Tibial nerve (tissue), 4 donors: ENCODE data around the gene LHFPL3. TPM values are rescaled to one million over a fixed set of nuclear protein-coding genes. Genes with fewer than 3 reads are reported as not detected.

Experiments
- DNase-seq, 2 donors: peaks; one replicate each; pipeline ENCODE4 v3.0.0-alpha.2; 2019; ENCODE audit warnings: low spot score in 2 of 2
- H3K27ac ChIP-seq, 4 donors: fragments of 200-600 bp; sonication (generic) in 3 of 4; one replicate each; pipeline ENCODE4 v1.5.1; 2017 to 2019; ENCODE audit warnings: mild to moderate bottlenecking in 1 of 4
- H3K27me3 ChIP-seq, 2 donors: fragments of 200-600 bp; sonication (generic) in 1 of 2; one replicate each; pipeline versions ENCODE4 v1.5.1 to v1.6.0; 2017 to 2019
- H3K36me3 ChIP-seq, 3 donors: fragments of 200-600 bp; sonication (generic); one replicate each; pipeline ENCODE4 v1.5.1; 2018 to 2019
- H3K4me1 ChIP-seq, 4 donors: fragments of 200-600 bp; sonication (generic) in 3 of 4; one replicate each; pipeline ENCODE4 v1.5.1; 2017 to 2019
- H3K4me3 ChIP-seq, 4 donors: fragments of 200-600 bp; sonication (generic) in 3 of 4; one replicate each; pipeline ENCODE4 v1.5.1; 2017 to 2019; ENCODE audit warnings: mild to moderate bottlenecking in 1 of 4, moderate library complexity in 1 of 4
- H3K9me3 ChIP-seq, 4 donors: fragments of 200-600 bp; sonication (generic) in 3 of 4; one replicate each; pipeline ENCODE4 v1.5.1; 2017 to 2019
- CTCF ChIP-seq, 5 experiments: fragments of 200-600 bp in 3 of 5; fragments of 450-650 bp in 2 of 5; sonication (generic) in 3 of 5; IDR thresholded peaks; one replicate each; pipeline ENCODE4 v1.5.1; 2016 to 2019; ENCODE audit warnings: antibody characterized with exemption in 5 of 5, mild to moderate bottlenecking in 3 of 5, moderate library complexity in 2 of 5
- EP300 ChIP-seq, 2 donors: sonication (generic); formaldehyde crosslinking; IDR thresholded peaks; one replicate each; pipeline ENCODE4 v1.6.1; 2017; ENCODE audit warnings: antibody characterized with exemption in 2 of 2, mild to moderate bottlenecking in 1 of 2
- POLR2A ChIP-seq, 2 donors: fragments of 450-650 bp; IDR thresholded peaks; one replicate each; pipeline ENCODE4 v1.6.1; 2017; ENCODE audit warnings: antibody characterized with exemption in 2 of 2, mild to moderate bottlenecking in 2 of 2, moderate library complexity in 2 of 2
- WGBS, 2 donors: methylation state at CpG; one replicate each; pipeline ENCODE4 v1.1.5; 2018; 5-methylcytosine and 5-hydroxymethylcytosine counted together
- total RNA-seq, 4 donors: library from RNA; depleted of rRNA; stranded (reverse); fragments of >200 nt; gene quantifications; one replicate each; pipeline ENCODE4 v1.1.0, GENCODE V29; 2016

The LHFPL3 gene
- total RNA-seq, 4 donors from 2014 or later = not detected

GRCh38 chr7:104317948-104318629 lies 10.3 kb upstream of the LHFPL3 start:
- Histone ChIP-seq H3K9me3 (peaks cover 0 to 30% (median 2%) of the 10 kb centered on the region in 4 donors), H3K4me1 (no peaks in the 10 kb centered on the region), H3K36me3 (no peaks in the 10 kb centered on the region), H3K27me3 (no peaks in the 10 kb centered on the region), H3K27ac (no peak overlapping the region), H3K4me3 (no peak overlapping the region)
- TF ChIP-seq EP300 (IDR thresholded peaks at IDR 0.05) (no peak), POLR2A (IDR thresholded peaks at IDR 0.05) (no peak), CTCF (IDR thresholded peaks at IDR 0.05) (no peak)
- WGBS, 2 donors = 50 to 55% methylated on average over 5 of the region's 5 CpGs
- DNase-seq = no peak

- Histone ChIP-seq H3K9me3 (no peaks in the 10 kb centered on the region), H3K36me3 (no peaks in the 10 kb centered on the region), H3K4me3 (no peak overlapping the region), H3K27me3 (peaks cover 0 to 54% of the 10 kb centered on the region in 2 donors), H3K27ac (no peak overlapping the region), H3K4me1 (peaks cover 0 to 22% (median 0%) of the 10 kb centered on the region in 4 donors)
- WGBS, 2 donors = 39 to 44% methylated on average over 7 of the region's 7 CpGs
- TF ChIP-seq POLR2A (IDR thresholded peaks at IDR 0.05) (no peak), EP300 (IDR thresholded peaks at IDR 0.05) (no peak), CTCF (IDR thresholded peaks at IDR 0.05) (no peak)
- no peak for DNase-seq
Observed at GRCh38 chr7:104327534-104327933, 869 bp upstream of the LHFPL3 start.

GRCh38 chr7:104327938-104328295 lies 486 bp upstream of the LHFPL3 start:
- no peak for DNase-seq
- Histone ChIP-seq H3K27ac (no peak overlapping the region), H3K4me3 (no peak overlapping the region), H3K4me1 (peaks cover 0 to 22% (median 0%) of the 10 kb centered on the region in 4 donors), H3K27me3 (peaks cover 0 to 54% of the 10 kb centered on the region in 2 donors), H3K9me3 (no peaks in the 10 kb centered on the region), H3K36me3 (no peaks in the 10 kb centered on the region)
- 4 to 10% methylated on average over 11 to 13 of the region's 13 CpGs for WGBS, 2 donors
- TF ChIP-seq CTCF (IDR thresholded peaks at IDR 0.05) (no peak), POLR2A (IDR thresholded peaks at IDR 0.05) (no peak), EP300 (IDR thresholded peaks at IDR 0.05) (no peak)

- Histone ChIP-seq H3K9me3 (no peaks in the 10 kb centered on the region), H3K27me3 (peaks cover 0 to 54% of the 10 kb centered on the region in 2 donors), H3K36me3 (no peaks in the 10 kb centered on the region), H3K4me3 (peak overlapping the region in 1 of 4 donors; percentile 34), H3K27ac (no peak overlapping the region), H3K4me1 (peaks cover 0 to 22% (median 0%) of the 10 kb centered on the region in 4 donors)
- TF ChIP-seq EP300 (IDR thresholded peaks at IDR 0.05) (no peak), POLR2A (IDR thresholded peaks at IDR 0.05) (no peak), CTCF (IDR thresholded peaks at IDR 0.05) (no peak)
- DNase-seq = no peak
- 2% methylated on average over 32 to 55 of the region's 59 CpGs for WGBS, 2 donors
Observed at GRCh38 chr7:104328970-104329825, 795 bp downstream of the LHFPL3 start.

GRCh38 chr7:104341546-104341945 lies 13.1 kb downstream of the LHFPL3 start:
- no peak for DNase-seq
- 9 to 12% methylated on average over 2 of the region's 2 CpGs for WGBS, 2 donors
- H3K27ac ChIP-seq = no peak overlapping the region
- no peaks in the 10 kb centered on the region for H3K4me1 ChIP-seq
- H3K4me3 ChIP-seq = no peak overlapping the region
- no peak for TF ChIP-seq EP300 (IDR thresholded peaks at IDR 0.05)
- no peak for TF ChIP-seq POLR2A (IDR thresholded peaks at IDR 0.05)
- no peak for TF ChIP-seq CTCF (IDR thresholded peaks at IDR 0.05)
- no peaks in the 10 kb centered on the region for H3K36me3 ChIP-seq
- no peaks in the 10 kb centered on the region for H3K27me3 ChIP-seq
- H3K9me3 ChIP-seq = no peaks in the 10 kb centered on the region
